ENCODE measurements around the gene SLC26A9. TPM values are rescaled to one million over a fixed set of nuclear protein-coding genes. Genes with fewer than 3 reads are reported as not detected.
A peak's percentile ranks its signal among the peaks of the same experiment; 100 is the strongest.

Gene SLC26A9
- total and polyA plus RNA-seq, 9 of the 15 experiments (the other 6 are each of a cell fraction or from before 2014, with no cell fraction given), result 0.03 TPM; not detected in 8

GRCh38 chr1:205945069-205945468, 1.8 kb upstream of the SLC26A9 start:
- H3K36me3 ChIP-seq (ENCODE audit: control insufficient read depth, insufficient read depth, low read length), result no peaks in the 10 kb centered on the region
- no TSS peak for BruUV-seq (replicated peaks)
- intact Hi-C loops (cut with micrococcal nuclease) (no loop called here), in situ Hi-C loops (cut with MboI) (no loop called here)
- H4K20me1 ChIP-seq (replicated peaks; ENCODE audit: control insufficient read depth, insufficient read depth, low read length), result peaks cover 36% of the 10 kb centered on the region
- no peaks in the 10 kb centered on the region for H3K9me3 ChIP-seq (replicated peaks; ENCODE audit: control insufficient read depth, insufficient read depth, low read depth, low read length)
- WGBS (ENCODE audit: insufficient coverage, low coverage, missing lambda C conversion rate), result 2% methylated on average over 3 of the region's 3 CpGs
- no peak overlapping the region for H3K9ac ChIP-seq (ENCODE audit: insufficient read depth in 1 of 2, low read depth in 2 of 2, low read length in 2 of 2)
- POLR2A ChIA-PET, result no interaction called here
- H3K79me2 ChIP-seq (ENCODE audit: control insufficient read depth, insufficient read depth, low read length), result no peaks in the 10 kb centered on the region
- H3K4me1 ChIP-seq (replicated peaks in 1 of 2; ENCODE audit: control insufficient read depth in 2 of 2, insufficient read depth in 2 of 2, low read length in 2 of 2), result peaks cover 7 to 10% of the 10 kb centered on the region in 2 experiments
- H3K9me1 ChIP-seq (ENCODE audit: control insufficient read depth, insufficient read depth, low read length), result no peaks in the 10 kb centered on the region
- peaks cover 39 to 79% of the 10 kb centered on the region in 2 experiments for H3K27me3 ChIP-seq (ENCODE audit: control insufficient read depth in 2 of 2, insufficient read depth in 2 of 2, low read length in 2 of 2)
- FAIRE-seq (peak; percentile 54), DNase-seq (ENCODE audit: extremely low read depth in 1 of 4, low spot score in 3 of 4) (peak; percentile 28 to 42 (median 40)), ATAC-seq (no peak)
- H2AFZ ChIP-seq (ENCODE audit: low read depth, low read length), result no peak overlapping the region
- no peak overlapping the region for H3K4me3 ChIP-seq
- H3K27ac ChIP-seq (ENCODE audit: extremely low read depth, low read depth, low read length), result no peak overlapping the region
- CTCF ChIA-PET (ENCODE audit: low intra/inter-chr PET ratio), result no interaction called here
- peak overlapping the region; percentile 33; the same call in 1 of the 2 replicates for H3K4me2 ChIP-seq (ENCODE audit: insufficient read depth, low read length)
- peak; percentile 75; the same call in 1 of the 2 replicates for TF ChIP-seq ATF3 (IDR thresholded peaks at IDR 0.05)
- TF ChIP-seq ATF3 (CRISPR knock-in tag; conservative IDR thresholded peaks at IDR 0.05), result no peak
- no peak for TF ChIP-seq ZNF24 (IDR thresholded peaks at IDR 0.05)
- peak; percentile 62; the same call in 1 of the 2 replicates for TF ChIP-seq SMARCA4 (IDR thresholded peaks at IDR 0.05)
- peak; percentile 44; the same call in 1 of the 2 replicates for TF ChIP-seq SMARCE1 (IDR thresholded peaks at IDR 0.05)
- 0 out of 2 replicates have a peak, but pooled peaks have one; percentile 28 for TF ChIP-seq SOX6 (IDR thresholded peaks at IDR 0.05)
- TF ChIP-seq PURB (CRISPR knock-in tag; IDR thresholded peaks at IDR 0.05; ENCODE audit: low read depth), result no peak
- 0 out of 2 replicates have a peak, but pooled peaks have one; percentile 61 for TF ChIP-seq DPF2 (IDR thresholded peaks at IDR 0.05)
- TF ChIP-seq FOSL1 (tag; conservative IDR thresholded peaks at IDR 0.05), result peak; percentile 95
- TF ChIP-seq NFE2 (IDR thresholded peaks at IDR 0.05; ENCODE audit: low read depth), result 0 out of 2 replicates have a peak, but pooled peaks have one; percentile 16
- TF ChIP-seq JUN (IDR thresholded peaks at IDR 0.05; ENCODE audit: borderline replicate concordance, low read depth, low read length), result peak; percentile 79
- TF ChIP-seq JUN (CRISPR knock-in tag; IDR thresholded peaks at IDR 0.05; ENCODE audit: borderline replicate concordance), result no peak
- peak; percentile 37; the same call in 1 of the 2 replicates for TF ChIP-seq SMARCC2 (IDR thresholded peaks at IDR 0.05; ENCODE audit: low read depth)
- TF ChIP-seq AFF4 (CRISPR knock-in tag; IDR thresholded peaks at IDR 0.05), result no peak
- TF ChIP-seq ZEB2 (IDR thresholded peaks at IDR 0.05), result peak; percentile 70
- peak; percentile 71 for TF ChIP-seq ARID1B (IDR thresholded peaks at IDR 0.05)
- no peak for TF ChIP-seq TFE3 (CRISPR knock-in tag; IDR thresholded peaks at IDR 0.05)
- TF ChIP-seq SMARCB1 (IDR thresholded peaks at IDR 0.05; ENCODE audit: insufficient read length, low read depth), result no peak
- TF ChIP-seq POLR2G (IDR thresholded peaks at IDR 0.05; ENCODE audit: low read depth, low read length), result no peak
- no peak for TF ChIP-seq ZNF77 (CRISPR knock-in tag; IDR thresholded peaks at IDR 0.05)
- peak; percentile 86; the same call in 1 of the 2 replicates for TF ChIP-seq BCL6 (CRISPR knock-in tag; IDR thresholded peaks at IDR 0.05)
